Keratinocyte (primary cell): ENCODE data around the gene KCNQ1OT1. TPM values are rescaled to one million over a fixed set of nuclear protein-coding genes. Genes with fewer than 3 reads are reported as not detected.

Experiments used
- DNase-seq: peaks from one replicate; pipeline ENCODE4 v3.0.0-alpha.2; 2011; ENCODE audit warnings: low read depth, missing footprints, low spot score
- FAIRE-seq: peaks from 2 replicates; lab custom pipeline; 2011; peaks lifted over from hg19 to GRCh38; lab: Jason Lieb, UNC
- H2AFZ ChIP-seq: 2 replicates; pipeline ENCODE4 v1.6.0; 2012; ENCODE audit warnings: low read length, control low read depth, inconsistent platforms; ENCODE audit not compliant: control insufficient read depth
- H3K27ac ChIP-seq: 2 replicates; pipeline ENCODE4 v1.5.1; 2011; ENCODE audit warnings: low read length; ENCODE audit not compliant: control insufficient read depth, insufficient read depth
- H3K27me3 ChIP-seq: 3 replicates; pipeline ENCODE4 v1.6.0; 2011; ENCODE audit warnings: low read length; ENCODE audit not compliant: control insufficient read depth, insufficient read depth; ENCODE audit errors: extremely low read depth
- H3K36me3 ChIP-seq, 2 experiments: 2 replicates in 1 of 2; 3 replicates in 1 of 2; pipeline ENCODE4 v1.5.1; 2011; ENCODE audit warnings: low read length in 2 of 2, mild to moderate bottlenecking in 1 of 2; ENCODE audit not compliant: control insufficient read depth in 2 of 2, insufficient read depth in 2 of 2; ENCODE audit errors: extremely low read depth in 1 of 2
- H3K4me1 ChIP-seq: 3 replicates; pipeline ENCODE4 v1.5.1; 2011; ENCODE audit warnings: low read length; ENCODE audit not compliant: control insufficient read depth, insufficient read depth; ENCODE audit errors: extremely low read depth
- H3K4me2 ChIP-seq: 3 replicates; pipeline ENCODE4 v1.6.0; 2011; ENCODE audit warnings: low read depth, low read length; ENCODE audit not compliant: control insufficient read depth, insufficient read depth; ENCODE audit errors: extremely low read depth
- H3K4me3 ChIP-seq, 3 experiments: fragments of 200-600 bp in 1 of 3; sonication (generic) in 1 of 3; 2 replicates in 2 of 3; 3 replicates in 1 of 3; pipeline ENCODE4 v1.5.1; 2011 to 2016; ENCODE audit warnings: low read length in 3 of 3, mild to moderate bottlenecking in 3 of 3, control low read depth in 2 of 3, inconsistent platforms in 1 of 3, low read depth in 1 of 3, mixed read lengths in 1 of 3, mixed run types in 1 of 3, moderate library complexity in 1 of 3; ENCODE audit not compliant: control insufficient read depth in 2 of 3, insufficient read depth in 2 of 3; ENCODE audit errors: extremely low read depth in 1 of 3
- H3K79me2 ChIP-seq: 2 replicates; pipeline ENCODE4 v1.6.0; 2012; ENCODE audit warnings: low read length; ENCODE audit not compliant: control insufficient read depth, insufficient read depth
- H3K9ac ChIP-seq: 3 replicates; pipeline ENCODE4 v1.6.0; 2011; ENCODE audit warnings: low read length; ENCODE audit not compliant: control insufficient read depth, insufficient read depth; ENCODE audit errors: extremely low read depth
- H3K9me1 ChIP-seq: 3 replicates; pipeline ENCODE4 v1.6.0; 2011; ENCODE audit warnings: low read length; ENCODE audit not compliant: control insufficient read depth, insufficient read depth; ENCODE audit errors: extremely low read depth
- H3K9me3 ChIP-seq: 2 replicates; pipeline ENCODE4 v1.5.1; 2012; ENCODE audit warnings: low read depth, low read length; ENCODE audit not compliant: control insufficient read depth
- H4K20me1 ChIP-seq: 3 replicates; pipeline ENCODE4 v1.6.0; 2011; ENCODE audit warnings: low read length; ENCODE audit not compliant: control insufficient read depth, insufficient read depth; ENCODE audit errors: extremely low read depth
- EZH2 ChIP-seq: IDR thresholded peaks from one replicate; pipeline ENCODE4 v1.6.1; 2012; ENCODE audit warnings: inconsistent platforms, mild to moderate bottlenecking, low read length, moderate library complexity
- dilution Hi-C: fragments of 300-500 bp; cut with MboI; formaldehyde crosslinking; loops from one replicate; pipeline ENCODE4 v1.7.0; 2020; ENCODE audit warnings: low sequenced_read_pairs; ENCODE audit not compliant: extremely low pct_ligation_motif_present
- polyA plus RNA-seq, 5 experiments: library from polyadenylated mRNA; depleted of rRNA in 3 of 5; stranded (reverse) in 3 of 5; stranded (forward) in 1 of 5; unstranded in 1 of 5; fragments of >200 nt; gene quantifications; 1 replicate in 1 of 5; 2 replicates in 3 of 5; 3 replicates in 1 of 5; pipeline versions ENCODE4 v1.2.1 to v1.2.3, GENCODE V29; 2011 to 2012; ENCODE audit warnings: missing spikeins in 2 of 5, low read depth in 1 of 5, low replicate concordance in 1 of 5
- TF ChIP-seq, protein P1 (sequence below), 3 experiments: IDR thresholded peaks in 1 of 3; conservative IDR thresholded peaks in 1 of 3; optimal IDR thresholded peaks in 1 of 3; 2 replicates in 2 of 3; 3 replicates in 1 of 3; pipeline versions ENCODE3 to v1.5.1; 2011; ENCODE audit warnings: low read length in 3 of 3, mild to moderate bottlenecking in 3 of 3, moderate library complexity in 2 of 3, control low read depth in 1 of 3, inconsistent platforms in 1 of 3; ENCODE audit not compliant: insufficient read depth in 2 of 3; ENCODE audit errors: extremely low read depth in 1 of 3

KCNQ1OT1 gene
- polyA plus RNA-seq, 1 donor (not counting 4 experiments of a cell fraction or from before 2014, with no cell fraction given) = 0.07 TPM

DNA sequence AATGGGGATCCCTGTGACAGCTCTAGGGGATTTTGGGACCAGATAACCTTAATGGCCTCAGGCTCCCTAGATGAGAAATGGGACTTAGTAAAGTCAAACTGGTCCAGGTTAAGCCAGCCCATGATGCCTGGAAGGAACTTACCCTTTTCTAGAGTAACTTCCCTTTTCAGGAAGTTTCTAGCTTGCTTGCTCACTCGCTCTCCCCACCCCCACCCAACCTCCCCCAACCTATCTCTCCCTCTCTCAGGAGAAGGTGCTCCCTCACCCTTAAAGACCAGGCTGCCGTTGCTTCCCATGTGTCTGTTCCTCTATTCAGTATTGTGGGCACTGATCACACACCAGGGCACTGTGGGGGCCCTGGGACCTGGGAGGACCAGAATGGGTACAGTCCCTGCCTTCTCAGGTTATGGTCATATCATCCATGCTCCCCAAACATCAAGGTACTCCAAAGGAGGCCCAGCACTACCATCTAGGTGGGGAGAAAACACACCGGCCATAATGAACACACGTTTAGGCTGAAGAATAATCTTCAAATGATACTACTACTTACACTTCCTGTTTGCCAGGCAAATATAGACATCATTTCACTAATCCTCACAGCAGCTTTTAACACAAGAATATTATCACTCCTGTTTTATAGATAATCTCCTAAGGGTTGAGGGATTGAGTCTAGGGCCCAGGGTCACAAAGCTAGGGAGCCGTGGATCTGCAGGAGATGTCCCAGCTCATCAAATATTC lies 18.2 kb downstream of the KCNQ1OT1 start:
- Histone ChIP-seq H4K20me1 (no peaks in the 10 kb centered on the region), H3K9ac (no peak overlapping the region), H3K9me3 (no peaks in the 10 kb centered on the region), H3K79me2 (no peaks in the 10 kb centered on the region), H3K27ac (no peak overlapping the region), H3K4me1 (no peaks in the 10 kb centered on the region), H3K4me2 (no peak overlapping the region), H3K36me3 (no peaks in the 10 kb centered on the region), H2AFZ (no peak overlapping the region), H3K27me3 (no peaks in the 10 kb centered on the region), H3K4me3 (no peak overlapping the region), H3K9me1 (no peaks in the 10 kb centered on the region)
- TF ChIP-seq, protein P1, sequence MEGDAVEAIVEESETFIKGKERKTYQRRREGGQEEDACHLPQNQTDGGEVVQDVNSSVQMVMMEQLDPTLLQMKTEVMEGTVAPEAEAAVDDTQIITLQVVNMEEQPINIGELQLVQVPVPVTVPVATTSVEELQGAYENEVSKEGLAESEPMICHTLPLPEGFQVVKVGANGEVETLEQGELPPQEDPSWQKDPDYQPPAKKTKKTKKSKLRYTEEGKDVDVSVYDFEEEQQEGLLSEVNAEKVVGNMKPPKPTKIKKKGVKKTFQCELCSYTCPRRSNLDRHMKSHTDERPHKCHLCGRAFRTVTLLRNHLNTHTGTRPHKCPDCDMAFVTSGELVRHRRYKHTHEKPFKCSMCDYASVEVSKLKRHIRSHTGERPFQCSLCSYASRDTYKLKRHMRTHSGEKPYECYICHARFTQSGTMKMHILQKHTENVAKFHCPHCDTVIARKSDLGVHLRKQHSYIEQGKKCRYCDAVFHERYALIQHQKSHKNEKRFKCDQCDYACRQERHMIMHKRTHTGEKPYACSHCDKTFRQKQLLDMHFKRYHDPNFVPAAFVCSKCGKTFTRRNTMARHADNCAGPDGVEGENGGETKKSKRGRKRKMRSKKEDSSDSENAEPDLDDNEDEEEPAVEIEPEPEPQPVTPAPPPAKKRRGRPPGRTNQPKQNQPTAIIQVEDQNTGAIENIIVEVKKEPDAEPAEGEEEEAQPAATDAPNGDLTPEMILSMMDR (optimal IDR thresholded peaks at IDR 0.05 in 1 of 3, IDR thresholded peaks at IDR 0.05 in 1 of 3, conservative IDR thresholded peaks at IDR 0.05 in 1 of 3; ENCODE audit: extremely low read depth in 1 of 3, insufficient read depth in 2 of 3, low read length in 3 of 3) = no peak
- TF ChIP-seq EZH2 = no peak
- dilution Hi-C loops = no loop called here
- FAIRE-seq = no peak
- no peak for DNase-seq

DNA sequence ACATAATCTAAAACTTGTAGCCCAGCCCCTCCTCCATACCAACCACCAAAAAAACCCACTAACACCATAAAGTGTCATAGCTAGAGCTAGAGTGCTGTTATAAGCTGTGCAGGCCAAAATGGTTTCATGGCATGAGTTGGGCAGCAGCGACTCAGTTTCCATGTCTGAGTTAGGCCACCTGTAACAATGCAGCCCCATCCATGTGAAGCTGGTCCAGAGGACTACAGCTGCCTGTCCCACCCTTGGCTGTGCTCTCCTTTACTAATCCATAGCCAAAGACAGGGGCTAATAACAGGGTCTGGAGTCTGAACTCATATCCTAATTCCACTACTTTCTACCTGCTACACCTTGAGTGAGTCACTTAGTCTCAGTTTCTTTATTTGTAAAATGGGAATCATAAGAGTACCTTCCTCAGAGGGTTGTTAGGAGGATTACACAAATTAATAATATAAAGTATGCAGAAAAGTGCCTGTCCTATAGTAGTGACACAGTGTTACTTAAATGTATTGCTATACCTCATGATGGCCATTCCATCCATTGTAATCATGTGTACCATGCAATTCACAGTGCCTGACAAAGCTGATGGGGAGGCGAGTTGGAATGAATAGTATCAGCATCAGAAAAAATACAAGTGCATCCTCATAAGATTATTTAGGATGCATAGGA lies 20.6 kb downstream of the KCNQ1OT1 start:
- no peak for TF ChIP-seq EZH2
- TF ChIP-seq, protein P1 (optimal IDR thresholded peaks at IDR 0.05 in 1 of 3, IDR thresholded peaks at IDR 0.05 in 1 of 3, conservative IDR thresholded peaks at IDR 0.05 in 1 of 3; ENCODE audit: extremely low read depth in 1 of 3, insufficient read depth in 2 of 3, low read length in 3 of 3) = no peak
- Histone ChIP-seq H3K9ac (no peak overlapping the region), H3K27me3 (no peaks in the 10 kb centered on the region), H3K9me1 (no peaks in the 10 kb centered on the region), H3K4me1 (no peaks in the 10 kb centered on the region), H3K4me3 (no peak overlapping the region), H4K20me1 (no peaks in the 10 kb centered on the region), H3K27ac (no peak overlapping the region), H3K9me3 (no peaks in the 10 kb centered on the region), H3K79me2 (no peaks in the 10 kb centered on the region), H3K4me2 (no peak overlapping the region), H2AFZ (no peak overlapping the region), H3K36me3 (no peaks in the 10 kb centered on the region)
- dilution Hi-C loops = no loop called here
- FAIRE-seq (no peak), DNase-seq (no peak)
